Measurements from ENCODE around the gene ATRX. TPM values are rescaled to one million over a fixed set of nuclear protein-coding genes. Genes with fewer than 3 reads are reported as not detected.

Gene ATRX
- total and polyA plus RNA-seq, 2 experiments from 2014 or later = 162 to 179 TPM

DNA sequence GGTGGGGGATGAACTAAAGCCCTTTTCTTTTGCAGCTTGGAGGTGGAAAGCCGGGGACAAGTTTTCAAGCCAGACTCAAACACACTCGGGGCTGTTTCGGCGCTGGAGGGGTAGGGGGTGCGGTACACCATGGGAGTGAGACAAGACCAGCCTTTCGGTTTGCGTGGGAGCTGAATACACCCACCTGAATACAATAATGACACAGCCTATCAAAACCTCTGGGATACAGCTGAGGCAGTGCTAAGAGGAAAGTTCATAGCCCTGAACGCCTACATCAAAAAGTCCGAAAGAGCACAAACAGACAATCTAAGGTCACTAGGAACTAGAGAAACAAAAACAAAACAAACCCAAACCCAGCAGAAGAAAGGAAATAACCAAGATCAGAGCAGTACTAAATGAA is 163.3 kb downstream of the ATRX start (continued):
- TF ChIP-seq, protein P1, sequence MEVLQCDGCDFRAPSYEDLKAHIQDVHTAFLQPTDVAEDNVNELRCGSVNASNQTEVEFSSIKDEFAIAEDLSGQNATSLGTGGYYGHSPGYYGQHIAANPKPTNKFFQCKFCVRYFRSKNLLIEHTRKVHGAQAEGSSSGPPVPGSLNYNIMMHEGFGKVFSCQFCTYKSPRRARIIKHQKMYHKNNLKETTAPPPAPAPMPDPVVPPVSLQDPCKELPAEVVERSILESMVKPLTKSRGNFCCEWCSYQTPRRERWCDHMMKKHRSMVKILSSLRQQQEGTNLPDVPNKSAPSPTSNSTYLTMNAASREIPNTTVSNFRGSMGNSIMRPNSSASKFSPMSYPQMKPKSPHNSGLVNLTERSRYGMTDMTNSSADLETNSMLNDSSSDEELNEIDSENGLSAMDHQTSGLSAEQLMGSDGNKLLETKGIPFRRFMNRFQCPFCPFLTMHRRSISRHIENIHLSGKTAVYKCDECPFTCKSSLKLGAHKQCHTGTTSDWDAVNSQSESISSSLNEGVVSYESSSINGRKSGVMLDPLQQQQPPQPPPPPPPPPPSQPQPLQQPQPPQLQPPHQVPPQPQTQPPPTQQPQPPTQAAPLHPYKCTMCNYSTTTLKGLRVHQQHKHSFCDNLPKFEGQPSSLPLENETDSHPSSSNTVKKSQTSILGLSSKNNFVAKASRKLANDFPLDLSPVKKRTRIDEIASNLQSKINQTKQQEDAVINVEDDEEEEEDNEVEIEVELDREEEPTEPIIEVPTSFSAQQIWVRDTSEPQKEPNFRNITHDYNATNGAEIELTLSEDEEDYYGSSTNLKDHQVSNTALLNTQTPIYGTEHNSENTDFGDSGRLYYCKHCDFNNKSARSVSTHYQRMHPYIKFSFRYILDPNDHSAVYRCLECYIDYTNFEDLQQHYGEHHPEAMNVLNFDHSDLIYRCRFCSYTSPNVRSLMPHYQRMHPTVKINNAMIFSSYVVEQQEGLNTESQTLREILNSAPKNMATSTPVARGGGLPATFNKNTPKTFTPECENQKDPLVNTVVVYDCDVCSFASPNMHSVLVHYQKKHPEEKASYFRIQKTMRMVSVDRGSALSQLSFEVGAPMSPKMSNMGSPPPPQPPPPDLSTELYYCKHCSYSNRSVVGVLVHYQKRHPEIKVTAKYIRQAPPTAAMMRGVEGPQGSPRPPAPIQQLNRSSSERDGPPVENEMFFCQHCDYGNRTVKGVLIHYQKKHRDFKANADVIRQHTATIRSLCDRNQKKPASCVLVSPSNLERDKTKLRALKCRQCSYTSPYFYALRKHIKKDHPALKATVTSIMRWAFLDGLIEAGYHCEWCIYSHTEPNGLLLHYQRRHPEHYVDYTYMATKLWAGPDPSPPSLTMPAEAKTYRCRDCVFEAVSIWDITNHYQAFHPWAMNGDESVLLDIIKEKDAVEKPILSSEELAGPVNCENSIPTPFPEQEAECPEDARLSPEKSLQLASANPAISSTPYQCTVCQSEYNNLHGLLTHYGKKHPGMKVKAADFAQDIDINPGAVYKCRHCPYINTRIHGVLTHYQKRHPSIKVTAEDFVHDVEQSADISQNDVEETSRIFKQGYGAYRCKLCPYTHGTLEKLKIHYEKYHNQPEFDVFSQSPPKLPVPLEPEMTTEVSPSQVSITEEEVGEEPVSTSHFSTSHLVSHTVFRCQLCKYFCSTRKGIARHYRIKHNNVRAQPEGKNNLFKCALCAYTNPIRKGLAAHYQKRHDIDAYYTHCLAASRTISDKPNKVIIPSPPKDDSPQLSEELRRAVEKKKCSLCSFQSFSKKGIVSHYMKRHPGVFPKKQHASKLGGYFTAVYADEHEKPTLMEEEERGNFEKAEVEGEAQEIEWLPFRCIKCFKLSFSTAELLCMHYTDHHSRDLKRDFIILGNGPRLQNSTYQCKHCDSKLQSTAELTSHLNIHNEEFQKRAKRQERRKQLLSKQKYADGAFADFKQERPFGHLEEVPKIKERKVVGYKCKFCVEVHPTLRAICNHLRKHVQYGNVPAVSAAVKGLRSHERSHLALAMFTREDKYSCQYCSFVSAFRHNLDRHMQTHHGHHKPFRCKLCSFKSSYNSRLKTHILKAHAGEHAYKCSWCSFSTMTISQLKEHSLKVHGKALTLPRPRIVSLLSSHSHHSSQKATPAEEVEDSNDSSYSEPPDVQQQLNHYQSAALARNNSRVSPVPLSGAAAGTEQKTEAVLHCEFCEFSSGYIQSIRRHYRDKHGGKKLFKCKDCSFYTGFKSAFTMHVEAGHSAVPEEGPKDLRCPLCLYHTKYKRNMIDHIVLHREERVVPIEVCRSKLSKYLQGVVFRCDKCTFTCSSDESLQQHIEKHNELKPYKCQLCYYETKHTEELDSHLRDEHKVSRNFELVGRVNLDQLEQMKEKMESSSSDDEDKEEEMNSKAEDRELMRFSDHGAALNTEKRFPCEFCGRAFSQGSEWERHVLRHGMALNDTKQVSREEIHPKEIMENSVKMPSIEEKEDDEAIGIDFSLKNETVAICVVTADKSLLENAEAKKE (CRISPR knock-in tag; IDR thresholded peaks at IDR 0.05) = no peak
- TF ChIP-seq ZNF331 (CRISPR knock-in tag; IDR thresholded peaks at IDR 0.05; ENCODE audit: low read depth) = no peak
- TF ChIP-seq, protein P2, sequence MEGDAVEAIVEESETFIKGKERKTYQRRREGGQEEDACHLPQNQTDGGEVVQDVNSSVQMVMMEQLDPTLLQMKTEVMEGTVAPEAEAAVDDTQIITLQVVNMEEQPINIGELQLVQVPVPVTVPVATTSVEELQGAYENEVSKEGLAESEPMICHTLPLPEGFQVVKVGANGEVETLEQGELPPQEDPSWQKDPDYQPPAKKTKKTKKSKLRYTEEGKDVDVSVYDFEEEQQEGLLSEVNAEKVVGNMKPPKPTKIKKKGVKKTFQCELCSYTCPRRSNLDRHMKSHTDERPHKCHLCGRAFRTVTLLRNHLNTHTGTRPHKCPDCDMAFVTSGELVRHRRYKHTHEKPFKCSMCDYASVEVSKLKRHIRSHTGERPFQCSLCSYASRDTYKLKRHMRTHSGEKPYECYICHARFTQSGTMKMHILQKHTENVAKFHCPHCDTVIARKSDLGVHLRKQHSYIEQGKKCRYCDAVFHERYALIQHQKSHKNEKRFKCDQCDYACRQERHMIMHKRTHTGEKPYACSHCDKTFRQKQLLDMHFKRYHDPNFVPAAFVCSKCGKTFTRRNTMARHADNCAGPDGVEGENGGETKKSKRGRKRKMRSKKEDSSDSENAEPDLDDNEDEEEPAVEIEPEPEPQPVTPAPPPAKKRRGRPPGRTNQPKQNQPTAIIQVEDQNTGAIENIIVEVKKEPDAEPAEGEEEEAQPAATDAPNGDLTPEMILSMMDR (conservative IDR thresholded peaks at IDR 0.05; ENCODE audit: low read depth in 2 of 2) = no peak

DNA sequence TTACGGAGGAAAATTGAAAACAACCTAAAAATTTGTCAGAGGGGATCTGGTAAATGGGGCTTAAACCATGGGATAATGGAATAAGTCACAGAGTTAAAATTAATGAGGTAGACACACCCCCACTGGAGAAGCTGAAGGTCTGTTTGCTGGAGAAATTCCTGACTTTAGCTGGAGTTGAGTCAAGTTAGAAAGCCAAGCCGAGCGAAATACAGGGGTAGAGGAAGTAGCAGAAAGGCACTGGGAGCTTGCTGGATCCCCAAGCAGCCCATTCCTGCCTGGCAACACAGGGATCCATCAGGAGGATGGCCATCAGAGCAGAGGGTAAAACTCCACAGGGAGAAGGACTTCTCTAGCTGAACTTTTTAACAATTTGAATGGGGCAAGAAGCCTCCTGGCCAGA is 163.8 kb downstream of the ATRX start:
- Mint-ChIP-seq H3K27me3 (ENCODE audit: insufficient read depth, low read depth, poor library complexity) (no peaks in the 10 kb centered on the region), H3K9me3 (no peaks in the 10 kb centered on the region), H3K27ac (peak overlapping the region; percentile 74), H3K36me3 (ENCODE audit: low read depth) (peaks cover 18% of the 10 kb centered on the region; the same call in 2 of the 3 replicates), H3K4me3 (peak overlapping the region; percentile 3; the same call in 1 of the 3 replicates), H3K4me1 (peaks cover 22% of the 10 kb centered on the region)
- Histone ChIP-seq H3F3A (replicated peaks; ENCODE audit: low read depth) (no peaks in the 10 kb centered on the region), H3K4me3 (no peak overlapping the region), H3K36me3 (ENCODE audit: insufficient read depth) (peaks cover 5% of the 10 kb centered on the region; the same call in 1 of the 2 replicates), H3K4me2 (no peak overlapping the region), H2AFZ (no peak overlapping the region), H3K9me2 (ENCODE audit: insufficient read depth) (no peaks in the 10 kb centered on the region), H4K20me1 (replicated peaks; ENCODE audit: insufficient read depth) (no peaks in the 10 kb centered on the region; the same call in 1 of the 2 replicates), H3K27me3 (ENCODE audit: insufficient read depth) (no peaks in the 10 kb centered on the region), H3K79me2 (replicated peaks; ENCODE audit: insufficient read depth) (peaks cover 41% of the 10 kb centered on the region), H3K27ac (ENCODE audit: low read depth) (no peak overlapping the region), H3K4me1 (ENCODE audit: insufficient read depth) (no peaks in the 10 kb centered on the region)
- peak; percentile 32 for ATAC-seq
- DNase-seq (ENCODE audit: low spot score) = peak; percentile 18
- TF ChIP-seq ZNF331 (CRISPR knock-in tag; IDR thresholded peaks at IDR 0.05; ENCODE audit: low read depth) (no peak), EZH2 (IDR thresholded peaks at IDR 0.05; ENCODE audit: low read depth, unreplicated experiment) (no peak), NANOG (IDR thresholded peaks at IDR 0.05; ENCODE audit: borderline replicate concordance) (no peak), POLR2AphosphoS5 (IDR thresholded peaks at IDR 0.05; ENCODE audit: low read depth) (no peak), ZNF114 (CRISPR knock-in tag; IDR thresholded peaks at IDR 0.05) (no peak), CREB1 (CRISPR knock-in tag; IDR thresholded peaks at IDR 0.05; ENCODE audit: low read depth) (no peak)
- TF ChIP-seq, protein P1 (CRISPR knock-in tag; IDR thresholded peaks at IDR 0.05) = no peak

Data from GM23338 (cell line).